Measurements from ENCODE around the gene ELL. TPM values are rescaled to one million over a fixed set of nuclear protein-coding genes. Genes with fewer than 3 reads are reported as not detected.
A peak's percentile ranks its signal among the peaks of the same experiment; 100 is the strongest.

The ELL gene
- total RNA-seq, 1 experiment from 2014 or later: 14.6 TPM

DNA sequence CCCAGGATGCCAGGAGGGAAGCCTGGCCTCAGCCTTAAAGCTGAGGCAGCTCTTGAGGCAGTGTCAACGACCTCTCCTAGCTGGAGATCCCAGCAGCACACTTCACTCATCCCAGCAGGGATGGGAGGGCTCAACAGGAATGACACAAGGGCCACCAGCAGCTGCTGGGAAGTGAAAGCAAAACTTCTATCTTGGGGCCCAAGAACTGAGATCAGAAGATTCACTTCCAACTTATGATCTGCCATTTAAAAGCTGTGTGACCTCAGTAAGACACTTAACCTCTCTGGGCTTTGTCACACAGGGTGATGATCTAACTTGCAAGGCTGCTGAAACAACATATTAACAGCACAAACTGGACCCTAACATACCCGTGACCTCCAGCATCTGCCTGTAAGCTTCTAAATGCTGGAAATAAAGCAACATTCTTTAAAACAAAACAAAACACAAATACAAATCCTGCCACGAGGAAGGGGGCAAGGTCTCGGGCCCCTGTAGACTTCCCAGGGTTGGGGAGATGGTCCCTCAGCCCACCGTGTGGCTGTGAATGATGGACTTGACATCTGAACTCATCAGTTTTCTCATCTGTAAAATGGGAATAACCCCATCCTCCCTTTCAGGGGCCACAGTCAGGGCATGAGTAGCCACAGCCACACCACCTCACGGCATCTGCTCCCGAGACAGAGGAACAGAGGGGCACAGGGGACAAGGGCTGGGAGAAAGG lies 22.7 kb downstream of the ELL start:
- Histone ChIP-seq H2AFZ (no peak overlapping the region), H3K4me1 (replicated peaks; ENCODE audit: insufficient read depth) (peaks cover 24% of the 10 kb centered on the region), H3K4me2 (no peak overlapping the region), H3K27me3 (ENCODE audit: insufficient read depth, low read depth) (no peaks in the 10 kb centered on the region), H3K36me3 (ENCODE audit: low read depth) (no peaks in the 10 kb centered on the region), H3K9me3 (ENCODE audit: insufficient read depth, low read depth) (no peaks in the 10 kb centered on the region), H3F3A (ENCODE audit: insufficient read depth, low read depth) (peaks cover 35% of the 10 kb centered on the region; the same call in 1 of the 2 replicates), H4K20me1 (ENCODE audit: insufficient read depth) (peaks cover 100% of the 10 kb centered on the region), H3K4me3 (no peak overlapping the region), H3K27ac (no peak overlapping the region), H3K9me2 (ENCODE audit: insufficient read depth) (no peaks in the 10 kb centered on the region), H3K79me2 (ENCODE audit: low read depth) (peaks cover 91% of the 10 kb centered on the region)
- DNase-seq: no peak
- ChIA-PET POLR2A (ENCODE audit: unreplicated experiment) (no interaction called here), CTCF (no interaction called here)
- intact Hi-C loops (cut with micrococcal nuclease; ENCODE audit: unreplicated experiment): no loop called here
- TF ChIP-seq EZH2 (IDR thresholded peaks at IDR 0.05; ENCODE audit: low read depth): no peak
- TF ChIP-seq, protein P1, sequence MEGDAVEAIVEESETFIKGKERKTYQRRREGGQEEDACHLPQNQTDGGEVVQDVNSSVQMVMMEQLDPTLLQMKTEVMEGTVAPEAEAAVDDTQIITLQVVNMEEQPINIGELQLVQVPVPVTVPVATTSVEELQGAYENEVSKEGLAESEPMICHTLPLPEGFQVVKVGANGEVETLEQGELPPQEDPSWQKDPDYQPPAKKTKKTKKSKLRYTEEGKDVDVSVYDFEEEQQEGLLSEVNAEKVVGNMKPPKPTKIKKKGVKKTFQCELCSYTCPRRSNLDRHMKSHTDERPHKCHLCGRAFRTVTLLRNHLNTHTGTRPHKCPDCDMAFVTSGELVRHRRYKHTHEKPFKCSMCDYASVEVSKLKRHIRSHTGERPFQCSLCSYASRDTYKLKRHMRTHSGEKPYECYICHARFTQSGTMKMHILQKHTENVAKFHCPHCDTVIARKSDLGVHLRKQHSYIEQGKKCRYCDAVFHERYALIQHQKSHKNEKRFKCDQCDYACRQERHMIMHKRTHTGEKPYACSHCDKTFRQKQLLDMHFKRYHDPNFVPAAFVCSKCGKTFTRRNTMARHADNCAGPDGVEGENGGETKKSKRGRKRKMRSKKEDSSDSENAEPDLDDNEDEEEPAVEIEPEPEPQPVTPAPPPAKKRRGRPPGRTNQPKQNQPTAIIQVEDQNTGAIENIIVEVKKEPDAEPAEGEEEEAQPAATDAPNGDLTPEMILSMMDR (conservative IDR thresholded peaks at IDR 0.05): no peak
- no TSS peak for BruUV-seq (replicated peaks)

DNA sequence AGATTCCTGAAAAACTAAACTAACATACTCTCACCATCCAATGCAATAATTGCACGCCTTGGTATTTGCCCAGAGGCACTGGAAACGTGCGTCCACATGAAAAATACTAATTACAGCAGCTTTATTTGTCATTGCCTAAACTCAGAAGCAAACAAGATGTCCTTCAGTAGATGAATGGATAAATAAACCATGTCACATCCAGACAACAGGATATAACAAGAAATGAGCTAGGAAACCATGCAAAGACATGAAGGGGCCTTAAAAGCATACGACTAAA lies 25.0 kb downstream of the ELL start:
- BruUV-seq (replicated peaks): no TSS peak
- ChIA-PET CTCF (interaction anchor here (0.7 to 0.9 kb wide), 2 partner anchors 34 to 49 kb away, joined by 3 to 4 read pairs; no protein-coding TSS in a partner anchor), POLR2A (ENCODE audit: unreplicated experiment) (no interaction called here)
- peak in 1 of 2 experiments; percentile 57 for DNase-seq
- H3K27ac ChIP-seq: peak overlapping the region; percentile 29
- H4K20me1 ChIP-seq (ENCODE audit: insufficient read depth): peaks cover 98% of the 10 kb centered on the region
- H3K36me3 ChIP-seq (ENCODE audit: low read depth): no peaks in the 10 kb centered on the region
- TF ChIP-seq, protein P1 (conservative IDR thresholded peaks at IDR 0.05): no peak
- no peak for TF ChIP-seq EZH2 (IDR thresholded peaks at IDR 0.05; ENCODE audit: low read depth)
- H3F3A ChIP-seq (ENCODE audit: insufficient read depth, low read depth): peaks cover 35% of the 10 kb centered on the region; the same call in 1 of the 2 replicates
- intact Hi-C loops (cut with micrococcal nuclease; ENCODE audit: unreplicated experiment): no loop called here
- no peaks in the 10 kb centered on the region for H3K9me2 ChIP-seq (ENCODE audit: insufficient read depth)
- peaks cover 24% of the 10 kb centered on the region for H3K4me1 ChIP-seq (replicated peaks; ENCODE audit: insufficient read depth)
- no peak overlapping the region for H2AFZ ChIP-seq
- H3K4me2 ChIP-seq: peak overlapping the region; percentile 53
- H3K9me3 ChIP-seq (ENCODE audit: insufficient read depth, low read depth): no peaks in the 10 kb centered on the region
- H3K27me3 ChIP-seq (ENCODE audit: insufficient read depth, low read depth): no peaks in the 10 kb centered on the region
- peaks cover 92% of the 10 kb centered on the region for H3K79me2 ChIP-seq (ENCODE audit: low read depth)
- no peak overlapping the region for H3K4me3 ChIP-seq

DNA sequence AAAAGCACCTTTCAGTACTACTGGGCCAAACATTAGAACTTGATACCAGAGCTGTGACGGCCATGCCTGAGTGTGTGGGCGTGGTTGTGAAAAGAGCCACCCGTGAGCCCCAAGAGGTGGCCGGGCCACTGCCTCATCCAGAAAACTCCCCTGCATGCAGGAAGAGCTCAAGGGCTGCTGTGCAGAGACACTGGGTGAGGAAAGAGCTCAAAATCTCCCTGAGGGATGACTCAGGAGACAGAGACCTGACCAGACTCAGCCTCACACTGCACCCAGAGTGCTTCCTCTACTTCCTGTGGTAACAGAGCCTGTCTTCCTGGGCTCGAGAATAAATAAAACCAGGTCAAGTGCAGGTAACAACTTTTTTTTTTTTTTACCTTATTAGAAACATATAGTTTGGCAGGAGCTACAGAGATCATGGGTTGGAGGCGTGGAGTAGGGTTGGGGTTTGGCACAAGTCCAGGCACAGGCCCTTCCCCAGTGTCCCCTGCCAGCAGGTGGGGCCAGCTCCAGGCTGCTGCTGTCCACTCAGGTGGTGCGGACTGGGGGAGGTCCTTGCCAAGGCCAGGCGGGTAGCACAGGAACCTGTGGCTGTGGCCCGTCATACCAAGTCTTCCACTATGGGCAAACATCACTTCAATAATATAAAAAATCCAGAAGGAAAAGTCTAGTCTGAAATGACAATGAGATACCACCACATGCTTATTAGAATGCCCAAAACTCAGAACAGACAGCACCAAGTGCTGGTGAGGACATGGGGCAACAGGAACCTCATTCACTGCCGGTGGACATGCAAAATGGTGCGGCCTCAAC lies 25.5 kb downstream of the ELL start:
- Histone ChIP-seq H3K36me3 (ENCODE audit: low read depth) (no peaks in the 10 kb centered on the region), H3K27me3 (ENCODE audit: insufficient read depth, low read depth) (no peaks in the 10 kb centered on the region), H3K4me1 (replicated peaks; ENCODE audit: insufficient read depth) (peaks cover 24% of the 10 kb centered on the region), H2AFZ (no peak overlapping the region), H3K4me2 (peak overlapping the region; percentile 53), H3K27ac (peak overlapping the region; percentile 29), H3K9me3 (ENCODE audit: insufficient read depth, low read depth) (no peaks in the 10 kb centered on the region), H3K4me3 (no peak overlapping the region), H3K9me2 (ENCODE audit: insufficient read depth) (no peaks in the 10 kb centered on the region), H3K79me2 (ENCODE audit: low read depth) (peaks cover 92% of the 10 kb centered on the region), H4K20me1 (ENCODE audit: insufficient read depth) (peaks cover 98% of the 10 kb centered on the region), H3F3A (ENCODE audit: insufficient read depth, low read depth) (peaks cover 35% of the 10 kb centered on the region; the same call in 1 of the 2 replicates)
- CTCF ChIA-PET: interaction anchor here (0.7 to 1.0 kb wide), 5 partner anchors 23 to 259 kb away, joined by 3 to 10 read pairs (median 4); partner anchors contain the start of gene KXD1
- peak; percentile 69 to 83 for DNase-seq
- BruUV-seq (replicated peaks): no TSS peak
- POLR2A ChIA-PET (ENCODE audit: unreplicated experiment): interaction anchor here (0.5 to 0.7 kb wide), 4 partner anchors 19 to 181 kb away, joined by 3 to 11 read pairs (median 4); no protein-coding TSS in a partner anchor
- TF ChIP-seq EZH2 (IDR thresholded peaks at IDR 0.05; ENCODE audit: low read depth): no peak
- TF ChIP-seq, protein P1 (conservative IDR thresholded peaks at IDR 0.05): no peak; the same call in 1 of the 2 replicates
- intact Hi-C loops (cut with micrococcal nuclease; ENCODE audit: unreplicated experiment): no loop called here
